ENCODE data around the gene ZDHHC11B.

DNA sequence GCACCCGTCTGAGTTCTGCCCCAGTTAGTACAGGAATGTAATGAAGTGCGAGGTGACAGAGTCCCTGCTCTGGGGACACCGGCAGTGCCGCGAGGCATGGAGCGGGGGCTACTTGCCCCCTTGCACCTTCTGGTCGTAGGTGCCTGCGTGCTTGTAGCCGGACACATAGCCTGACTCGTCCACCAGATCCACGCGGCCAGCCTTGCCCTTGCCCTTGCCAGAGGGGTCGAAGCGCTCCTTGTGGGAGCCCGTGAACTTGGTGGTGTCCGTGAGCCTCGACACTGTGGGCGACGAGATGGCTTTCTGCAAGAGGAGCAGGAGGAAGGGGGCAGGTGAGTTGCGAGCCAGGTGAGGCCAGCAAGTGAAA is 119.6 kb downstream of the ZDHHC11B start:
- TF ChIP-seq POLR2A (IDR thresholded peaks at IDR 0.05): no peak
- TF ChIP-seq, protein P1, sequence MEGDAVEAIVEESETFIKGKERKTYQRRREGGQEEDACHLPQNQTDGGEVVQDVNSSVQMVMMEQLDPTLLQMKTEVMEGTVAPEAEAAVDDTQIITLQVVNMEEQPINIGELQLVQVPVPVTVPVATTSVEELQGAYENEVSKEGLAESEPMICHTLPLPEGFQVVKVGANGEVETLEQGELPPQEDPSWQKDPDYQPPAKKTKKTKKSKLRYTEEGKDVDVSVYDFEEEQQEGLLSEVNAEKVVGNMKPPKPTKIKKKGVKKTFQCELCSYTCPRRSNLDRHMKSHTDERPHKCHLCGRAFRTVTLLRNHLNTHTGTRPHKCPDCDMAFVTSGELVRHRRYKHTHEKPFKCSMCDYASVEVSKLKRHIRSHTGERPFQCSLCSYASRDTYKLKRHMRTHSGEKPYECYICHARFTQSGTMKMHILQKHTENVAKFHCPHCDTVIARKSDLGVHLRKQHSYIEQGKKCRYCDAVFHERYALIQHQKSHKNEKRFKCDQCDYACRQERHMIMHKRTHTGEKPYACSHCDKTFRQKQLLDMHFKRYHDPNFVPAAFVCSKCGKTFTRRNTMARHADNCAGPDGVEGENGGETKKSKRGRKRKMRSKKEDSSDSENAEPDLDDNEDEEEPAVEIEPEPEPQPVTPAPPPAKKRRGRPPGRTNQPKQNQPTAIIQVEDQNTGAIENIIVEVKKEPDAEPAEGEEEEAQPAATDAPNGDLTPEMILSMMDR (IDR thresholded peaks at IDR 0.05): no peak
